CD4-positive, alpha-beta T cell (primary cell): ENCODE results near the gene HOXD8. TPM values are rescaled to one million over a fixed set of nuclear protein-coding genes. Genes with fewer than 3 reads are reported as not detected.

ENCODE experiments used
- ATAC-seq: fragments of 200-7000 bp; cut with Tn5 transposase; one replicate; pipeline ENCODE4 v1.10.0; 2022; ENCODE audit warnings: mild to moderate bottlenecking; ENCODE audit not compliant: poor library complexity
- CTCF ChIA-PET: fragments of 350-600 bp; sonication (Branson Sonifier 250); formaldehyde crosslinking; loops from one replicate; lab custom pipeline; 2021; ENCODE audit warnings: antibody characterized with exemption, inconsistent platforms; lab: Charles Lee
- POLR2A ChIA-PET: fragments of 350-600 bp; sonication (Branson Sonifier 250); formaldehyde crosslinking; loops from one replicate; lab custom pipeline; 2021; ENCODE audit warnings: antibody characterized with exemption, inconsistent platforms; lab: Charles Lee
- DNase-seq, 14 experiments: peaks; one replicate each; pipeline ENCODE4 v3.0.0-alpha.2; 2013 to 2020; ENCODE audit warnings: mixed read lengths in 2 of 14
- H3K27ac ChIP-seq, 2 donors: one replicate each; pipeline versions ENCODE4 v1.5.1 to v1.7.0; 2013; ENCODE audit warnings: low read length in 2 of 2, low read depth in 1 of 2, mild to moderate bottlenecking in 1 of 2
- H3K27me3 ChIP-seq, 2 experiments: 1 replicate in 1 of 2; 2 replicates in 1 of 2; pipeline versions ENCODE4 v1.6.1 to v1.7.0; 2013; ENCODE audit warnings: low read length in 2 of 2, control low read depth in 1 of 2, mild to moderate bottlenecking in 1 of 2, moderate library complexity in 1 of 2; ENCODE audit not compliant: insufficient read depth in 2 of 2, control insufficient read depth in 1 of 2
- H3K36me3 ChIP-seq: one replicate; pipeline ENCODE4 v1.6.1; 2013; ENCODE audit warnings: low read length, control low read depth; ENCODE audit not compliant: insufficient read depth
- H3K4me1 ChIP-seq: one replicate; pipeline ENCODE4 v1.6.1; 2013; ENCODE audit warnings: low read length, control low read depth; ENCODE audit not compliant: insufficient read depth
- H3K4me3 ChIP-seq: one replicate; pipeline ENCODE4 v1.5.1; 2013; ENCODE audit warnings: mild to moderate bottlenecking, low read length, moderate library complexity
- H3K9me3 ChIP-seq, 2 experiments: 1 replicate in 1 of 2; 2 replicates in 1 of 2; pipeline versions ENCODE4 v1.6.1 to v1.7.0; 2013; ENCODE audit warnings: low read length in 2 of 2, mild to moderate bottlenecking in 2 of 2, control low read depth in 1 of 2, moderate library complexity in 1 of 2; ENCODE audit not compliant: control insufficient read depth in 1 of 2, insufficient read depth in 1 of 2
- H3K27ac Mint-ChIP-seq: one replicate; pipeline ENCODE4 v1.8.0; 2020; ENCODE audit warnings: mixed read lengths
- H3K27me3 Mint-ChIP-seq: one replicate; pipeline ENCODE4 v1.8.0; 2021; ENCODE audit warnings: mixed read lengths
- H3K36me3 Mint-ChIP-seq: one replicate; pipeline ENCODE4 v1.8.0; 2021; ENCODE audit warnings: low read depth, mixed read lengths
- H3K4me1 Mint-ChIP-seq: one replicate; pipeline ENCODE4 v1.8.0; 2021; ENCODE audit warnings: low read depth, mixed read lengths
- H3K4me3 Mint-ChIP-seq: one replicate; pipeline ENCODE4 v1.8.0; 2020; ENCODE audit warnings: mild to moderate bottlenecking, mixed read lengths
- H3K9me3 Mint-ChIP-seq: one replicate; pipeline ENCODE4 v1.8.0; 2020; ENCODE audit warnings: mixed read lengths
- CTCF ChIP-seq: fragments of 200-600 bp; IDR thresholded peaks from one replicate; pipeline ENCODE4 v1.8.0; 2022; ENCODE audit warnings: antibody characterized with exemption, mild to moderate bottlenecking
- intact Hi-C, 2 experiments: fragments of 100-400 bp; cut with DNase I in 1 of 2; cut with micrococcal nuclease in 1 of 2; formaldehyde crosslinking; loops; one replicate each; pipeline versions ENCODE4 v1.15.1 to v1.9.0; 2023 to 2025; cut with DNase I, micrococcal nuclease
- total RNA-seq, 174 experiments: library from RNA in 2 of 174; stranded (reverse) in 2 of 174; gene quantifications; one replicate each; pipeline ENCODE4 v1.2.3 and lab custom pipeline; 2021 to 2026

Gene HOXD8
- total RNA-seq, 2 experiments from 2014 or later = not detected

- ChIA-PET CTCF (no interaction called here), POLR2A (interaction anchor here (0.7 to 0.9 kb wide), 2 partner anchors 13 to 39 kb away, joined by 3 read pairs; no protein-coding TSS in a partner anchor)
- H3K27ac ChIP-seq = no peak overlapping the region
- intact Hi-C loops = loop anchor here in 1 of 2 experiments (5.0 to 10.0 kb wide), 2 partner anchors 44 to 1284 kb away; no protein-coding TSS in a partner anchor
- H3K4me3 Mint-ChIP-seq = peak overlapping the region; percentile 70
- H3K9me3 ChIP-seq = peaks cover 0 to 23% of the 10 kb centered on the region in 2 experiments
- ATAC-seq = no peak
- H3K4me1 ChIP-seq = peaks cover 39% of the 10 kb centered on the region
- no peaks in the 10 kb centered on the region for H3K9me3 Mint-ChIP-seq
- H3K4me1 Mint-ChIP-seq = peaks cover 52% of the 10 kb centered on the region
- DNase-seq = no peak
- TF ChIP-seq CTCF = no peak
- peaks cover 83 to 92% of the 10 kb centered on the region in 2 experiments for H3K27me3 ChIP-seq
- peaks cover 90% of the 10 kb centered on the region for H3K27me3 Mint-ChIP-seq
- no peaks in the 10 kb centered on the region for H3K36me3 Mint-ChIP-seq
- H3K36me3 ChIP-seq = no peaks in the 10 kb centered on the region
- H3K4me3 ChIP-seq = no peak overlapping the region
- peak overlapping the region; percentile 50 for H3K27ac Mint-ChIP-seq
These were observed 1.7 kb downstream of the HOXD8 start for GRCh38 chr2:176130957-176131847.

GRCh38 chr2:176131848-176132158 is 2.3 kb downstream of the HOXD8 start:
- TF ChIP-seq CTCF = no peak
- intact Hi-C loops = loop anchor here in 1 of 2 experiments (5.0 to 10.0 kb wide), 2 partner anchors 45 to 1283 kb away; no protein-coding TSS in a partner anchor
- H3K4me1 Mint-ChIP-seq = peaks cover 55% of the 10 kb centered on the region
- Histone ChIP-seq H3K27ac (no peak overlapping the region), H3K36me3 (no peaks in the 10 kb centered on the region), H3K4me1 (peaks cover 44% of the 10 kb centered on the region), H3K27me3 (peaks cover 83 to 92% of the 10 kb centered on the region in 2 experiments), H3K9me3 (peaks cover 0 to 27% of the 10 kb centered on the region in 2 experiments), H3K4me3 (peak overlapping the region; percentile 36)
- CTCF ChIA-PET = interaction anchor here (0.9 kb wide), 1 partner anchor 12 kb away, joined by 5 read pairs; no protein-coding TSS in a partner anchor
- POLR2A ChIA-PET = no interaction called here
- H3K27me3 Mint-ChIP-seq = peaks cover 88% of the 10 kb centered on the region
- no peak overlapping the region for H3K27ac Mint-ChIP-seq
- ATAC-seq (no peak), DNase-seq (no peak)
- no peaks in the 10 kb centered on the region for H3K9me3 Mint-ChIP-seq
- H3K4me3 Mint-ChIP-seq = peak overlapping the region; percentile 71
- H3K36me3 Mint-ChIP-seq = no peaks in the 10 kb centered on the region

- ATAC-seq = peak; percentile 12
- Mint-ChIP-seq H3K27ac (no peak overlapping the region), H3K36me3 (no peaks in the 10 kb centered on the region), H3K4me1 (peaks cover 51% of the 10 kb centered on the region), H3K9me3 (no peaks in the 10 kb centered on the region), H3K27me3 (peaks cover 88% of the 10 kb centered on the region), H3K4me3 (peak overlapping the region; percentile 71)
- peak in 3 of 14 experiments; percentile 28 to 49 (median 40) for DNase-seq
- peaks cover 84 to 92% of the 10 kb centered on the region in 2 experiments for H3K27me3 ChIP-seq
- peak overlapping the region; percentile 36 for H3K4me3 ChIP-seq
- POLR2A ChIA-PET = interaction anchor here (0.7 to 1.0 kb wide), 3 partner anchors 10 to 55 kb away, joined by 3 to 6 read pairs (median 3); partner anchors contain the start of gene HOXD9
- TF ChIP-seq CTCF = no peak
- peaks cover 49% of the 10 kb centered on the region for H3K4me1 ChIP-seq
- peaks cover 0 to 32% of the 10 kb centered on the region in 2 experiments for H3K9me3 ChIP-seq
- intact Hi-C loops = loop anchor here in 1 of 2 experiments (5.0 to 10.0 kb wide), 2 partner anchors 45 to 1282 kb away; no protein-coding TSS in a partner anchor
- H3K36me3 ChIP-seq = no peaks in the 10 kb centered on the region
- H3K27ac ChIP-seq = no peak overlapping the region
- CTCF ChIA-PET = interaction anchor here (0.7 to 1.7 kb wide), 4 partner anchors 12 to 1016 kb away, joined by 3 to 5 read pairs (median 3); no protein-coding TSS in a partner anchor
These were observed 3.0 kb downstream of the HOXD8 start for GRCh38 chr2:176132205-176133171.
